GM19467 (cell line): ENCODE data around the gene WWOX.

ENCODE experiments used
- ATAC-seq: cut with Tn5 transposase; IDR thresholded peaks from one replicate; pipeline ENCODE4 v1.9.1; 2021; ENCODE audit warnings: mild to moderate bottlenecking, moderate library complexity; ENCODE audit not compliant: unreplicated experiment

Gene WWOX

GRCh38 chr16:78192734-78193488 is 93.5 kb downstream of the WWOX start:
- no peak for ATAC-seq

- no peak for ATAC-seq
Observed at GRCh38 chr16:78194948-78195347, 95.5 kb downstream of the WWOX start.

- no peak for ATAC-seq
Observed at GRCh38 chr16:78195797-78196196, 96.3 kb downstream of the WWOX start.

GRCh38 chr16:78196502-78196901 is 97.0 kb downstream of the WWOX start:
- no peak for ATAC-seq

DNA sequence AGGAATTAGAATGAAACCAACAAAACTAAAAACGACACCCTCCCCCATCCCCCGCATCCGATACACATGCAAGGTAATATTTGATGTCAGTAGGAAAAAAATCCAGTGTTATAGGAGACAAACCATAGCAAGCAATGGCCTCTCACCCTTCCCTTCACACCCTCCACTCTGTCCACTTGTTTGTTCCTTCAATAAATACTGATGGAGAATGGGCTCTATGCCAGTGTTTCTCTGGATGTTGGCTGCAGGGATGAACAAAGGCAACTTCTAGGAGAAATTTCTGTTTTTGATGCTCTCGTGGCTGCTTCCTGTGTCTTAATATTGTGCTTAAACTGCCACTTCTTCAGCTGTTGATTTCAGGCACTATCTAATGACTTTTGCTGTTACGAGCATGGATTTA is 98.8 kb downstream of the WWOX start:
- ATAC-seq: no peak

DNA sequence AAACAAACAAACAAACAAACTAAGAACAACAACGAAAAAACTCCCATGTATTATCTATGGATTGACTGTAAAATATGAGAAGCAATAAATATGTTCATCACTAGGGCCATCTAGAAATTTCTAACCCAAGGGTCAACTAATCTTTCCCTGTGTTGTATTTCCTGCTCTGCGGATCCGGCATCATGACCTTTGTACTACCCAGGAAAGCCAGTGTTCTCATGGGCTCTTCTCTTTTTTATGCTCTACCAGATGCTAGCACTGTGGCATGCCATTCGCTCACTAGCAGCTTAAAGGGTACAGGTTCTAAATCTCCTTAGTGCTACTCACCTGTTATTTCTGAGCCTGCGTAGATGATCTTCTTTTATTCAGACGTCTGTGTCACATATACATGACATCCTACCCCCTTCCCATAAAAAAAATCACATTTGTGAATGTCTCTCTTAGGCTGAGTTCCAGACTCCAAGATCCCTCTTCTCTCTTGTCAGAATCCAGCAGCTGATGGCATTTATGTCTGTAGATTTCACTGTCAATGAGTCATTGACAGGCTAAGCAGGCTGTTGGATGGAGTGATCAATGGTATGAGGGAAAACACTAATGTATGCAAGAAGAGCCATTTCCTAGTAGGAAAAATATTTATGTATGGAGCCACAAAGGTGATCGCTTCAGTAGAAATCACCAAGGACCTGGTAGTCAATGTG is 100.0 kb downstream of the WWOX start:
- ATAC-seq: no peak

DNA sequence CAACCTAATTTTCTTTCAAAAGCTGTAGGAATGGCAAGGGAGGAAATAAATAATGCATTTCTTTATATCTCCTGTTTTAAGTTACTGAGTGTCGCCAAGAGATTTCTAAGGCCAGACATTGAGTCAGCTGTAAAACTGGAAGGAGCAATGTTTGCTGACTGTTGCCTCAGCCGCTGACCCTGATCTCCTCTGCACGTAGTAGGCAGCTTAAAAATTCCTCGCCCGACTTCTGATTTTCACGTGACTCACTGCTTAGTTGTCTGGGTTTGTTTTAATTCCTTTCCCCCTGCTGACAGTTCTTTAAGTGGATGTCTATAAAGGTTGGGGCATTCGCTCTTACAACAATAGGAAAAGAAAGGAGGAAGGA is 100.6 kb downstream of the WWOX start:
- ATAC-seq: no peak

- no peak for ATAC-seq
Observed at GRCh38 chr16:78200623-78201096, 101.2 kb downstream of the WWOX start.

DNA sequence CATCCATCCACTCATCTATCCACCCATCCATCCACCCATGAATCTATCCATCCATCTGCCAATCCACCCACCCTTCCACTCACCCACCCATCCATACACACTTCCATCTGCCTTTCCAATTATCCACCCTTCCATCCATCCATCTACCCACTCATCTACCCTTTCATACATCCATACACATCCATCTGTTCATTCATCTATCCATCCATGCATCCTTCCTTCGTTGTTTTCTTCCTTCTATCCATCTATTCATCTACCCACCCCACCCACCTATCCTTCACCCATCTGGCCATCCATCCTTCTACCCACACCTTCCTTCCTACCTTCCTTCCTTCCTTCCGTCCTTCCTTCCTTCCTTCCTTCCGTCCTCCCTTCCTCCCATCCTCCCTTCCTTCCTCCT is 106.1 kb downstream of the WWOX start:
- ATAC-seq: no peak

- no peak for ATAC-seq
Observed at GRCh38 chr16:78206623-78207223, 107.3 kb downstream of the WWOX start.

- no peak for ATAC-seq
Observed at GRCh38 chr16:78209951-78210661, 110.7 kb downstream of the WWOX start.

- no peak for ATAC-seq
Observed at GRCh38 chr16:78211020-78211599, 111.7 kb downstream of the WWOX start.

DNA sequence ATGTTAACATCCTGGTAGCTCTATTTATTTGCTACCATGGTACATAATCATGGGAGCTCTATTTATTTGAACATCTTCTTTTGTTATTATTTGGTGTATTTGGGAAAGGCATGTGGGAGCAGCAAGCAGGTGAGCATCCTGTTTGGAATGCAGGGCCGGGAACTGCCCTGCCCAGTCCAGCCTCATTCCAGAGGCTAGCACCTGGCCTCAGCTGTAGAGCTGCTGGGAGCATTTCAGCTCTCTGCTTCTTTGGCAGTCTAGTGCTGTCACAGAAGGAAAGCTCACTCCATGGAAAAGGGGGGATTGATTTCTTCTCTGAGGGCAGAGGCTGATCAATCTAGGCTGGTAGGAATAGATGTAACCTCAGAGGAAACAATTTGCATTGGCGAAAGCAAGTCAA is 112.5 kb downstream of the WWOX start:
- ATAC-seq: no peak

- ATAC-seq: no peak
Observed at GRCh38 chr16:78212674-78213073, 113.2 kb downstream of the WWOX start.

- ATAC-seq: no peak
Observed at GRCh38 chr16:78213751-78214150, 114.3 kb downstream of the WWOX start.

GRCh38 chr16:78215222-78215621 is 115.8 kb downstream of the WWOX start:
- no peak for ATAC-seq

DNA sequence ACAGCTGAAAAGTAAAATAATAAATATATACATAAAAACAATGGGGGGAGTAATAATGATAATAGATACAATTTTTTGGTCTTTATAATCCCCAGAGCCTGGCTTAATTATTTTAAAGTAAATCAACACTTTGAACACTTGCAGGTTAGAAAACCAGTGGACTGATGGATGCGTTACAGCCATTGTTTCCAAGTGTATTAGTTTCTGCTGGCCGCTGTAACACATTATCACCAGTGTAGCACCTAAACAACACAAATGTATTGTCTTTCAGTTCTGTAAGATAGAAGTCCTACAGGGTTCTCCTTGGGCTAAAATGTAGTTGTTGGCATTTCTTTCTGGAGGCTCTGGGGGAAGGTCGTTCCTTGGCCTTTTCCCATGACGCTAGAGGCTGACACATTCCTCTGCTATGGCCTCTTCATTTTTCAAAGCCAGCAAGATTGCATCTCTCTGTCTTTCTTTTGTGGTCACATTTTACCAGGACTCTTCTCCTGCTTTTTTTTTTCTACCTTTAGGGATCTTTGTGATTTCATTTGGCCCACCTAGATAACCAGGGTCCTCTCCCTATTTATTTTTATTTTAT is 116.8 kb downstream of the WWOX start:
- ATAC-seq: no peak

GRCh38 chr16:78217276-78217675 is 117.8 kb downstream of the WWOX start:
- ATAC-seq: no peak

DNA sequence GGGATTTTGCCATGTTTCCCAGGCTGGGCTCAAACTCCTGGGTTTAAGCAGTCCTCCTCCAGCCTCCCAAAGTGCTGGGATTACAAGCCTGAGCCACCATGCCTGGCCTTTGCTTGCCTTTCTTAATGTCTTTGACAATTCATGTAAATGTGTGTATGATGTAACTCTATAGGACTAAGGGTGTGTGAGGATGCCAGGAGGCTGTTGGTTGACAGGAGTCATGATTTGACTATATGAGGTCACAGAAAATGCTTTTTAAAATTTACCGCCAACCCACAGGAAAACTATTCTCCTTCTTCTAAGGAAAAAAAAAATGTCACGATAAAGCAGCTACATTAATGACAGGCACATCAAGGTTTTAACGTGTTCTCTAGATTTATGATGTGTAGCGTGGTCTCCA is 118.8 kb downstream of the WWOX start:
- ATAC-seq: no peak

DNA sequence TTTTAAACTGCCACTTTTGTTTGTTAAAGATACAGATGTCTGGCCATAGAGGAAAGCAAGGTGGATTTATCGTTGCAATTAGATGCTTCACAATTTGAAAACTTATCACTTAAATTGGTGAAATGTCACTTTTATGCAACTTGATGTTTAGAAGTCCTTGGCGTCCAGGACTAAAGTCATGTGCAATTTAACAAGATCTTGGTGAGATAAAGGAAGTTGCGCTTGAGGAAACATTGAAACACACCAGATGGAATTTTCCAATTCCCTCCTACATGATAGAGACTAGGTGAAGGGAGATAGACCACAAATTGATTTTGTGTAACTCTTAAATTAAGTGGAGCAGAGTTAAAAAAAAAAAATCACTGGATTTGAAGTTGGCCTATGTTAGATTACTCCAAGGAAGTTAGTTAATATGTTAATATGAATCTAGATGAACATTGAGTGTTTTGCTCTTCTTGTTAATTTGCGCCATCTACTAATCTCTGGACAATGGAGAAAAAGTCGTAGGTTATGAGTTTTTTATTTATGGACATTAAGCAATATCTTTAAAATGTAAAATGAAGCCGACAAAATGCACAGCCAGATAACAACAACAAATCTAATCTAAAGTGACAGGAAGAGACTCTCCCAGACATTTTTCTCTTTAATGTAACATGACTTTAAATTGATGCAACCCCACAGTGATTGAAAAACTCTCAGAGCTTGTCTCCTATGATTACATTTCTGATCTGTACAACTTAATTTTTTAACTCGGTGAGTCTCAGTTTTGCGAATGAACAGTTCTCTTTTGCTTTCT is 119.6 kb downstream of the WWOX start:
- no peak for ATAC-seq
